HepG2 (cell line): Measurements from ENCODE around the gene AMBRA1. TPM values are rescaled to one million over a fixed set of nuclear protein-coding genes. Genes with fewer than 3 reads are reported as not detected.

ENCODE experiments used
- CTCF ChIP-seq: sonication (generic); formaldehyde crosslinking; IDR thresholded peaks from 2 replicates; pipeline ENCODE4 v1.5.0; 2020; ENCODE audit warnings: mild to moderate bottlenecking, missing genetic modification reagents, moderate library complexity
- EEA1 ChIP-seq: sonication (generic); formaldehyde crosslinking; IDR thresholded peaks from 2 replicates; pipeline ENCODE4 v1.5.1; 2020; ENCODE audit warnings: mild to moderate bottlenecking, missing genetic modification reagents, borderline replicate concordance
- ELF3 ChIP-seq: IDR thresholded peaks from 2 replicates; pipeline ENCODE4 v1.6.1; 2016; ENCODE audit warnings: missing genetic modification reagents, missing compliant biosample characterization
- ERF ChIP-seq: IDR thresholded peaks from 2 replicates; pipeline ENCODE4 v1.6.1; 2018; ENCODE audit warnings: missing biosample characterization, missing genetic modification reagents
- GABPB1 ChIP-seq: IDR thresholded peaks from 2 replicates; pipeline ENCODE4 v1.6.1; 2016; ENCODE audit warnings: mild to moderate bottlenecking, missing genetic modification reagents, moderate library complexity, missing compliant biosample characterization
- GTF3A ChIP-seq: sonication (generic); formaldehyde crosslinking; conservative IDR thresholded peaks from 2 replicates; pipeline ENCODE4 v1.4.0; 2020; ENCODE audit warnings: mild to moderate bottlenecking, missing genetic modification reagents
- HCFC1 ChIP-seq: fragments of 150-350 bp; IDR thresholded peaks from 2 replicates; pipeline ENCODE4 v1.6.1; 2014; ENCODE audit warnings: low read depth, low read length
- MEIS2 ChIP-seq: sonication (generic); formaldehyde crosslinking; IDR thresholded peaks from 2 replicates; pipeline ENCODE4 v1.9.0; 2021; ENCODE audit warnings: mild to moderate bottlenecking, missing genetic modification reagents
- MIER2 ChIP-seq: IDR thresholded peaks from 2 replicates; pipeline ENCODE4 v1.6.1; 2016; ENCODE audit warnings: missing biosample characterization, missing genetic modification reagents
- MXI1 ChIP-seq: IDR thresholded peaks from 3 replicates; pipeline ENCODE4 v1.6.1; 2012; ENCODE audit warnings: low read depth, low read length, inconsistent platforms, borderline replicate concordance
- PAWR ChIP-seq: sonication (generic); formaldehyde crosslinking; IDR thresholded peaks from 2 replicates; pipeline ENCODE4 v1.4.0; 2020; ENCODE audit warnings: missing genetic modification reagents, mild to moderate bottlenecking, borderline replicate concordance
- SAP130 ChIP-seq: IDR thresholded peaks from 2 replicates; pipeline ENCODE4 v1.6.1; 2016; ENCODE audit warnings: low read depth
- SKI ChIP-seq: fragments of 450-650 bp; IDR thresholded peaks from one replicate; pipeline ENCODE4 v1.6.1; 2018; ENCODE audit warnings: mild to moderate bottlenecking; ENCODE audit not compliant: partially characterized antibody
- SPEN ChIP-seq: sonication (generic); formaldehyde crosslinking; IDR thresholded peaks from 2 replicates; pipeline ENCODE4 v1.5.1; 2020; ENCODE audit warnings: low read depth, mild to moderate bottlenecking, missing genetic modification reagents
- TBP ChIP-seq: sonication (generic); formaldehyde crosslinking; IDR thresholded peaks from 2 replicates; pipeline ENCODE4 v1.5.0; 2020; ENCODE audit warnings: missing genetic modification reagents
- XRCC5 ChIP-seq: fragments of 200-400 bp; formaldehyde crosslinking; optimal IDR thresholded peaks from 2 replicates; pipeline ENCODE3; 2017; ENCODE audit warnings: mild to moderate bottlenecking, low read length
- YEATS4 ChIP-seq: sonication (generic); formaldehyde crosslinking; IDR thresholded peaks from 2 replicates; pipeline ENCODE4 v1.4.0; 2020; ENCODE audit warnings: missing genetic modification reagents, borderline replicate concordance
- YY1 ChIP-seq: IDR thresholded peaks from 2 replicates; pipeline ENCODE4 v1.6.1; 2011; ENCODE audit warnings: low read length, low read depth, moderate library complexity, mild to moderate bottlenecking; ENCODE audit not compliant: insufficient read depth, insufficient replicate concordance
- ZBTB14 ChIP-seq: sonication (generic); formaldehyde crosslinking; IDR thresholded peaks from 2 replicates; pipeline ENCODE4 v1.4.0; 2020; ENCODE audit warnings: missing genetic modification reagents
- ZNF574 ChIP-seq: sonication (generic); formaldehyde crosslinking; IDR thresholded peaks from 2 replicates; pipeline ENCODE4 v1.4.0; 2020; ENCODE audit warnings: missing genetic modification reagents
- ZSCAN5A ChIP-seq: sonication (generic); formaldehyde crosslinking; IDR thresholded peaks from 2 replicates; pipeline ENCODE4 v1.8.0; 2022; ENCODE audit warnings: mild to moderate bottlenecking, missing genetic modification reagents, borderline replicate concordance
- polyA plus RNA-seq, 8 experiments: library from polyadenylated mRNA; depleted of rRNA in 3 of 8; stranded (reverse) in 7 of 8; unstranded in 1 of 8; fragments of >200 nt; fragmentation: Illumina TruSeq in 4 of 8; extraction: Trizol in 4 of 8; gene quantifications; 2 replicates each; pipeline versions ENCODE4 v1.2.1 to v1.2.3, GENCODE V29; 2011 to 2016; ENCODE audit warnings: low read depth in 4 of 8, missing spikeins in 1 of 8, mixed read lengths in 1 of 8; ENCODE audit not compliant: insufficient read depth in 1 of 8
- total RNA-seq, 5 experiments: library from RNA; depleted of rRNA; stranded (reverse); fragments of >200 nt; fragmentation: Illumina TruSeq; extraction: Trizol; gene quantifications; 2 replicates each; pipeline ENCODE4 v1.2.3, GENCODE V29; 2016; ENCODE audit warnings: low read depth in 1 of 5

The AMBRA1 gene
- total and polyA plus RNA-seq, 2 of the 13 experiments (the other 11 are each of a cell fraction or from before 2014, with no cell fraction given): 15.7 to 26.0 TPM

- TF ChIP-seq ZSCAN5A (CRISPR knock-in tag) (no peak), SPEN (CRISPR knock-in tag) (peak; percentile 30; the same call in 1 of the 2 replicates), ZBTB14 (CRISPR knock-in tag) (peak; percentile 81), MIER2 (CRISPR knock-in tag) (no peak), CTCF (peak; percentile 72), XRCC5 (peak; percentile 65), HCFC1 (peak; percentile 42; the same call in 1 of the 2 replicates), MXI1 (peak; percentile 81; the same call in 1 of the 3 replicates), PAWR (CRISPR knock-in tag) (no peak), YEATS4 (CRISPR knock-in tag) (peak; percentile 38; the same call in 1 of the 2 replicates), ZNF574 (CRISPR knock-in tag) (peak; percentile 80), ELF3 (CRISPR knock-in tag) (peak; percentile 81), EEA1 (CRISPR knock-in tag) (no peak), MEIS2 (0 out of 2 replicates have a peak, but pooled peaks have one; percentile 36), GABPB1 (CRISPR knock-in tag) (peak; percentile 63; the same call in 1 of the 2 replicates), ERF (CRISPR knock-in tag) (peak; percentile 16; the same call in 1 of the 2 replicates), SKI (peak; percentile 68), YY1 (peak; percentile 54), GTF3A (CRISPR knock-in tag) (no peak), TBP (no peak), SAP130 (peak; percentile 52)
Measured at GRCh38 chr11:46346886-46347636, 246.8 kb downstream of the AMBRA1 start, which contains the start of gene DGKZ (continued).
